H1 (cell line): ENCODE measurements around the gene YEATS2. TPM values are rescaled to one million over a fixed set of nuclear protein-coding genes. Genes with fewer than 3 reads are reported as not detected.

ENCODE experiments used
- ATF3 ChIP-seq: IDR thresholded peaks from 2 replicates; pipeline ENCODE4 v1.6.1; 2011; ENCODE audit warnings: low read depth, mild to moderate bottlenecking, low read length; ENCODE audit not compliant: insufficient read depth
- RNF2 ChIP-seq: fragments of 200-900, 300-1000 bp; sonication (generic); IDR thresholded peaks from 2 replicates; pipeline ENCODE4 v1.7.1; 2016; ENCODE audit warnings: borderline replicate concordance, low read depth, mild to moderate bottlenecking, antibody characterized with exemption, low read length; ENCODE audit not compliant: poor library complexity, severe bottlenecking; ENCODE audit errors: missing control alignments
- SAP30 ChIP-seq: fragments of 300-600 bp; sonication (generic); IDR thresholded peaks from 2 replicates; pipeline ENCODE4 v1.7.1; 2012; ENCODE audit warnings: low read length, moderate library complexity, mild to moderate bottlenecking, inconsistent platforms; ENCODE audit not compliant: insufficient read depth, insufficient replicate concordance
- SP1 ChIP-seq: IDR thresholded peaks from 2 replicates; pipeline ENCODE4 v1.6.1; 2011; ENCODE audit warnings: low read depth, low read length
- polyA plus RNA-seq, 7 experiments: library from polyadenylated mRNA; depleted of rRNA in 3 of 7; stranded (reverse) in 5 of 7; unstranded in 2 of 7; fragments of >200 nt in 5 of 7; fragments of 200-250 nt in 2 of 7; gene quantifications; 1 replicate in 5 of 7; 2 replicates in 1 of 7; 4 replicates in 1 of 7; pipeline versions ENCODE4 v1.2.1 to v1.2.3, GENCODE V29; 2011 to 2013; ENCODE audit warnings: missing spikeins in 2 of 7, mixed read lengths in 2 of 7
- total RNA-seq: library from RNA; stranded (reverse); fragmentation: NEBNext Ultra II Directional; extraction: Animal tissue kit (Norgen Biotek cat#: 25700); gene quantifications from 2 replicates; pipeline ENCODE4 v1.2.1, GENCODE V29; 2021

Gene YEATS2
- total and polyA plus RNA-seq, 2 of the 8 experiments (the other 6 are each of a cell fraction or from before 2014, with no cell fraction given) = 35.3 to 53.7 TPM

GRCh38 chr3:183826448-183827250, 129.1 kb downstream of the YEATS2 start (continued):
- TF ChIP-seq SAP30 (no peak), RNF2 (no peak), ATF3 (no peak), SP1 (no peak)
